Measurements from ENCODE around the gene CDH4.

CDH4 gene

GRCh38 chr20:61752576-61752975 is 500.5 kb downstream of the CDH4 start:
- H3K4me3 ChIP-seq (replicated peaks; ENCODE audit: insufficient read depth, low read length) = no peak overlapping the region
- no peak overlapping the region for H3K27ac ChIP-seq (replicated peaks)
- TF ChIP-seq GABPA (IDR thresholded peaks at IDR 0.05; ENCODE audit: low read depth) = no peak

GRCh38 chr20:61753316-61753942 is 501.4 kb downstream of the CDH4 start:
- H3K4me3 ChIP-seq (replicated peaks; ENCODE audit: insufficient read depth, low read length) = no peak overlapping the region

More at GRCh38 chr20:61752576-61752975, 500.5 kb downstream of the CDH4 start:
- H3K27me3 ChIP-seq (ENCODE audit: insufficient read depth, poor library complexity, severe bottlenecking) = no peaks in the 10 kb centered on the region
- no peak for DNase-seq (ENCODE audit: low read depth in 1 of 2, low spot score in 1 of 2)

GRCh38 chr20:61753987-61754956 is 502.2 kb downstream of the CDH4 start:
- H3K27me3 ChIP-seq (ENCODE audit: insufficient read depth, poor library complexity, severe bottlenecking) = no peaks in the 10 kb centered on the region
- H3K27ac ChIP-seq (replicated peaks) = no peak overlapping the region
- H3K4me3 ChIP-seq (replicated peaks; ENCODE audit: insufficient read depth, low read length) = no peak overlapping the region
- no peak for TF ChIP-seq REST (IDR thresholded peaks at IDR 0.05; ENCODE audit: insufficient replicate concordance, low read depth)
- no peak for TF ChIP-seq SPI1 (IDR thresholded peaks at IDR 0.05; ENCODE audit: borderline replicate concordance, low read depth)
- no peak for TF ChIP-seq CTCF (IDR thresholded peaks at IDR 0.05; ENCODE audit: insufficient read depth, low read length)
- TF ChIP-seq POLR2AphosphoS5 (IDR thresholded peaks at IDR 0.05; ENCODE audit: low read depth) = no peak
- no peak for TF ChIP-seq GABPA (IDR thresholded peaks at IDR 0.05; ENCODE audit: low read depth)
- DNase-seq (ENCODE audit: low read depth in 1 of 2, low spot score in 1 of 2) = no peak

More at GRCh38 chr20:61753316-61753942, 501.4 kb downstream of the CDH4 start:
- Histone ChIP-seq H3K27me3 (ENCODE audit: insufficient read depth, poor library complexity, severe bottlenecking) (no peaks in the 10 kb centered on the region), H3K27ac (replicated peaks) (no peak overlapping the region)
- no peak for DNase-seq (ENCODE audit: low read depth in 1 of 2, low spot score in 1 of 2)
- TF ChIP-seq CTCF (IDR thresholded peaks at IDR 0.05; ENCODE audit: insufficient read depth, low read length) (no peak), REST (IDR thresholded peaks at IDR 0.05; ENCODE audit: insufficient replicate concordance, low read depth) (no peak)

GRCh38 chr20:61754976-61755778 is 503.1 kb downstream of the CDH4 start:
- DNase-seq (ENCODE audit: low read depth in 1 of 2, low spot score in 1 of 2) = no peak
- TF ChIP-seq GABPA (IDR thresholded peaks at IDR 0.05; ENCODE audit: low read depth) (no peak), CTCF (IDR thresholded peaks at IDR 0.05; ENCODE audit: insufficient read depth, low read length) (no peak), SPI1 (IDR thresholded peaks at IDR 0.05; ENCODE audit: borderline replicate concordance, low read depth) (no peak), POLR2AphosphoS5 (IDR thresholded peaks at IDR 0.05; ENCODE audit: low read depth) (no peak), REST (IDR thresholded peaks at IDR 0.05; ENCODE audit: insufficient replicate concordance, low read depth) (no peak)
- Histone ChIP-seq H3K4me3 (replicated peaks; ENCODE audit: insufficient read depth, low read length) (no peak overlapping the region), H3K27me3 (ENCODE audit: insufficient read depth, poor library complexity, severe bottlenecking) (no peaks in the 10 kb centered on the region), H3K27ac (replicated peaks) (no peak overlapping the region)
